Adrenal gland (tissue), 12 donors: Measurements from ENCODE around the gene ANKRD16. TPM values are rescaled to one million over a fixed set of nuclear protein-coding genes. Genes with fewer than 3 reads are reported as not detected.

Experiments
- DNase-seq, 7 donors: peaks; one replicate each; pipeline ENCODE4 v3.0.0-alpha.2; 2019 to 2020
- H3K27ac ChIP-seq, 5 donors: fragments of 200-600 bp; sonication (generic) in 4 of 5; 1 replicate in 3 of 5; 2 replicates in 2 of 5; pipeline versions ENCODE4 v1.5.1 to v1.8.0; 2016 to 2020; ENCODE audit warnings: mild to moderate bottlenecking in 1 of 5
- H3K27me3 ChIP-seq: fragments of 200-600 bp; 2 replicates; pipeline ENCODE4 v1.8.0; 2021
- H3K36me3 ChIP-seq, 2 donors: fragments of 200-600 bp; replicated peaks in 1 of 2; 1 replicate in 1 of 2; 2 replicates in 1 of 2; pipeline versions ENCODE4 v1.5.1 to v1.8.0; 2018 to 2022
- H3K4me1 ChIP-seq, 2 donors: fragments of 200-600 bp; replicated peaks in 1 of 2; 1 replicate in 1 of 2; 2 replicates in 1 of 2; pipeline versions ENCODE4 v1.5.1 to v1.8.0; 2018 to 2021
- H3K4me3 ChIP-seq, 4 donors: fragments of 200-600 bp; sonication (generic) in 3 of 4; one replicate each; pipeline ENCODE4 v1.5.1; 2016 to 2018
- H3K9me3 ChIP-seq, 3 donors: fragments of 200-600 bp; sonication (generic) in 1 of 3; replicated peaks in 1 of 3; 1 replicate in 2 of 3; 2 replicates in 1 of 3; pipeline versions ENCODE4 v1.5.1 to v1.8.0; 2016 to 2021
- POLR2A ChIP-seq, 2 donors: fragments of 450-650 bp; IDR thresholded peaks; one replicate each; pipeline ENCODE4 v1.6.1; 2017; ENCODE audit warnings: antibody characterized with exemption in 2 of 2, mild to moderate bottlenecking in 2 of 2, moderate library complexity in 1 of 2
- WGBS, 4 donors: extraction: QIAGEN DNeasy Blood & Tissue Kit in 2 of 4; methylation state at CpG; one replicate each; pipeline versions ENCODE4 v1.1.5 to v1.1.7; 2013 to 2017; 5-methylcytosine and 5-hydroxymethylcytosine counted together
- intact Hi-C, 2 donors: fragments of 100-400 bp; cut with DNase I; formaldehyde crosslinking; loops; one replicate each; pipeline versions ENCODE4 v1.14.1 to v1.15.0; 2022 to 2023
- polyA plus RNA-seq, 3 donors: library from polyadenylated mRNA; stranded (reverse); fragments of 200-250 nt in 2 of 3; fragments of 350-450 nt in 1 of 3; fragmentation: Illumina TruSeq in 1 of 3; extraction: RNeasy Lipid Tissue Mini Kit (QIAGEN cat#74804) in 1 of 3; gene quantifications; one replicate each; pipeline ENCODE4 v1.2.3, GENCODE V29; 2013 to 2014
- total RNA-seq, 9 donors: library from RNA; depleted of rRNA in 4 of 9; stranded (reverse); fragments of >200 nt in 4 of 9; fragments of 120-200 nt in 1 of 9; fragmentation: NEBNext Ultra II Directional in 1 of 9; extraction: Animal tissue kit (Norgen Biotek cat#: 25700) in 1 of 9; gene quantifications; one replicate each; pipeline versions ENCODE4 v1.1.0 to v1.2.4, GENCODE V29; 2013 to 2023
- TF ChIP-seq, protein P1 (sequence below), 6 experiments: fragments of 450-650 bp in 4 of 6; fragments of 200-600 bp in 2 of 6; sonication (generic) in 1 of 6; IDR thresholded peaks; 1 replicate in 5 of 6; 2 replicates in 1 of 6; pipeline versions ENCODE4 v1.5.1 to v1.8.0; 2016 to 2021; ENCODE audit warnings: antibody characterized with exemption in 6 of 6, mild to moderate bottlenecking in 2 of 6, moderate library complexity in 1 of 6
- donor health status: healthy with polysubstance abuse.
- donor health status: Bipolar disorder and iron deficiency.
- donor health status: DM: yes; HTN: yes; CAD: no.
- donor health status: DM: no; HTN: no; CAD: no.
- donor health status: DM: no; HTN: no; CAD: no.
- donor health status: DM: yes; HTN: yes; CAD: no.

Gene ANKRD16
- total and polyA plus RNA-seq, 12 donors, result 4.0 to 12.4 (median 6.8) TPM

DNA sequence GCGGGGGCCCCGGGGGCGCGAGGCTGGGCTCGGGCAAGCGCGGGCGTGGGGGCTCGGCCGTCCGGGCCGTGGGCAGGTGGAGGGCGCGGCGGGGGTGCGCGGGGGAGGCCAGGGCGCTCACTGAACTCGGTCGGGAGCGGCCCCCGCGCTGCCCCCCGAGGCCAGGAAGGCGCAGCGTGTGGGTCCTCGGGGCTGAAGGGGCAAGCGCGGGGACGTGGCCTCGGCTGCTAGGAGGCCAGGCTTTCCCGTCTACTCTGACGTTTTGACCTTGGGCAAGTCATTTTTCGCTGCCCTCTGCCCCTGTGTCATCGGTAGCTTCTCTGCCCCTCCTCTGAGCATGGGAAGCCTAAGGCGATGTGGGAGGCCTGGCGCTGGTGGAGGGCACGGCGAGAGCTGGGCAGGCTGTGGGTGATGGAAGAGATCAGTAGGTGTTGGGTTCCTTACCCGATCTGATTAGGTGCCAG, 791 bp upstream of the ANKRD16 start:
- Histone ChIP-seq H3K27ac (peak overlapping the region; percentile 81 to 99 (median 88)), H3K27me3 (no peaks in the 10 kb centered on the region), H3K9me3 (no peaks in the 10 kb centered on the region), H3K4me3 (peak overlapping the region; percentile 26 to 98 (median 63)), H3K36me3 (peaks cover 0 to 16% of the 10 kb centered on the region in 2 donors), H3K4me1 (peaks cover 29 to 40% of the 10 kb centered on the region in 2 donors)
- DNase-seq, result peak; percentile 62 to 85 (median 75)
- intact Hi-C loops, result no loop called here
- WGBS, 4 donors, result 0 to 9% (median 1%) methylated on average over 8 to 40 of the region's 40 CpGs
- TF ChIP-seq, protein P1, sequence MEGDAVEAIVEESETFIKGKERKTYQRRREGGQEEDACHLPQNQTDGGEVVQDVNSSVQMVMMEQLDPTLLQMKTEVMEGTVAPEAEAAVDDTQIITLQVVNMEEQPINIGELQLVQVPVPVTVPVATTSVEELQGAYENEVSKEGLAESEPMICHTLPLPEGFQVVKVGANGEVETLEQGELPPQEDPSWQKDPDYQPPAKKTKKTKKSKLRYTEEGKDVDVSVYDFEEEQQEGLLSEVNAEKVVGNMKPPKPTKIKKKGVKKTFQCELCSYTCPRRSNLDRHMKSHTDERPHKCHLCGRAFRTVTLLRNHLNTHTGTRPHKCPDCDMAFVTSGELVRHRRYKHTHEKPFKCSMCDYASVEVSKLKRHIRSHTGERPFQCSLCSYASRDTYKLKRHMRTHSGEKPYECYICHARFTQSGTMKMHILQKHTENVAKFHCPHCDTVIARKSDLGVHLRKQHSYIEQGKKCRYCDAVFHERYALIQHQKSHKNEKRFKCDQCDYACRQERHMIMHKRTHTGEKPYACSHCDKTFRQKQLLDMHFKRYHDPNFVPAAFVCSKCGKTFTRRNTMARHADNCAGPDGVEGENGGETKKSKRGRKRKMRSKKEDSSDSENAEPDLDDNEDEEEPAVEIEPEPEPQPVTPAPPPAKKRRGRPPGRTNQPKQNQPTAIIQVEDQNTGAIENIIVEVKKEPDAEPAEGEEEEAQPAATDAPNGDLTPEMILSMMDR (IDR thresholded peaks at IDR 0.05), result no peak
- no peak for TF ChIP-seq POLR2A (IDR thresholded peaks at IDR 0.05)

DNA sequence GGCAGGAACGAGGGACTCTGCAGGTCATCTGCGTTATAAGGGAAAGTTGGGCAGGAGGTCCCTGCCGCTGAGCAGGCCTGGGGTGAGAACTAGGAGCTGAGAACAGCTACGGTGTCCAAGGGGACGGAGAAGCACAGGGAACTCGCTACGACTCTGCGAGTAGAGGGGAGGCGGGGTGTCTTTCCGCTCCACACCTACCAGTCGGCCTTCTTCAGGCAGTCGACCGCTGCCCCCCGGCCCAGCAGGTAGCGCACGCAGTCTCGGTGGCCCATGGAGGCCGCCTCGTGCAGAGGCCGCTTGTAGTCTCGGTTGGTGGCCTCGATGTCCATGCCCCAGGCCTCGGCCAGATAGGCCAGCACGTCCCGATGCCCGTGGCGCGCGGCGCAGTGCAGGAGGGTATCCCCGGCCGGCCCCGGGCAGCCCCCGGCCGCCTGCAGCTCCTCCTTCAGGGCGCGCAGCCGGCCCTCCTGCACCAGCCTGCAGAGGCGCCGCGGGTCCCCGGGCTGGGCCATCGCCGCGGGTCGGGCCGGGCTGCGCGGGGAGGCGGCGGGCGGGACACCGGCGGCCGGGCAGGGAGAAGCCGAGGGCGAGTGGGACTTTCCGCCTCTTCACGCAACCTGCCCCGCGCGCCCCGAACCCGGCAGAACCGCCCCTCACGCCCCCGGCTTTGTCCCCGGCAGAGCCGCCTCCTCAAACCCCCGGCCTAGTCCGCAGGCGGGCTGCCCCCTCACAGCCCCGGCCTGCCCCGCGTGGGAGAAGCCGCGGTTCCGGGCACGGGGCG, 660 bp downstream of the ANKRD16 start:
- Histone ChIP-seq H3K36me3 (peaks cover 0 to 16% of the 10 kb centered on the region in 2 donors), H3K4me3 (peak overlapping the region; percentile 34 to 98 (median 65)), H3K4me1 (peaks cover 29 to 37% of the 10 kb centered on the region in 2 donors), H3K27ac (peak overlapping the region in 4 of 5 donors; percentile 60 to 99 (median 74)), H3K9me3 (no peaks in the 10 kb centered on the region), H3K27me3 (no peaks in the 10 kb centered on the region)
- intact Hi-C loops, result no loop called here
- WGBS, 4 donors, result 0 to 9% (median 2%) methylated on average over 4 to 80 of the region's 80 CpGs
- TF ChIP-seq, protein P1 (IDR thresholded peaks at IDR 0.05), result no peak
- TF ChIP-seq POLR2A (IDR thresholded peaks at IDR 0.05), result no peak
- DNase-seq, result peak in 6 of 7 donors; percentile 23 to 64 (median 35)

DNA sequence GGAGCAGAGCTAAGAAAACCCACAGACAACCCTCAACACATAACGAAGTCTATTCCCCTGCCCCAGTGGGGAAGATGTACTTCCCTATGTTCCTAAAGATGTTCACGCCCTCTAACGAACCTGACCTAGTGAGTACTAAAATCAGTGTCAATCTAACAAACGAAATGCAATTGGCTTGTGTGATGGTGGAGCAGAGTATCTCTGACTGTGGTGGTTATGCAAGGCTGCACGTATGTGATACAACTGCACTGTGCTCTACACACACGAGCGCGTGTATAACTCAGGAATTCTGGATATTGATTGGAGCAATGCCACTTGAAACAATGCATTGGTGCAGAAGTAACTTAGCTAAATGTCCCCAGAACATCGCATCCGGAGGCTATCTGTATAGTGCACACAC, 1.3 kb downstream of the ANKRD16 start:
- H3K27ac ChIP-seq, result peak overlapping the region in 2 of 5 donors; percentile 81 to 99
- intact Hi-C loops, result no loop called here
- peak in 1 of 7 donors; percentile 47 for DNase-seq
- H3K36me3 ChIP-seq, result peaks cover 0 to 17% of the 10 kb centered on the region in 2 donors
- H3K27me3 ChIP-seq, result no peaks in the 10 kb centered on the region
- H3K4me3 ChIP-seq, result peak overlapping the region in 2 of 4 donors; percentile 48 to 98
- H3K4me1 ChIP-seq, result peaks cover 29 to 37% of the 10 kb centered on the region in 2 donors
- no peaks in the 10 kb centered on the region for H3K9me3 ChIP-seq
- no peak for TF ChIP-seq POLR2A (IDR thresholded peaks at IDR 0.05)
- TF ChIP-seq, protein P1 (IDR thresholded peaks at IDR 0.05), result no peak
- WGBS, 4 donors, result 26 to 32% (median 29%) methylated on average over 10 of the region's 10 CpGs

DNA sequence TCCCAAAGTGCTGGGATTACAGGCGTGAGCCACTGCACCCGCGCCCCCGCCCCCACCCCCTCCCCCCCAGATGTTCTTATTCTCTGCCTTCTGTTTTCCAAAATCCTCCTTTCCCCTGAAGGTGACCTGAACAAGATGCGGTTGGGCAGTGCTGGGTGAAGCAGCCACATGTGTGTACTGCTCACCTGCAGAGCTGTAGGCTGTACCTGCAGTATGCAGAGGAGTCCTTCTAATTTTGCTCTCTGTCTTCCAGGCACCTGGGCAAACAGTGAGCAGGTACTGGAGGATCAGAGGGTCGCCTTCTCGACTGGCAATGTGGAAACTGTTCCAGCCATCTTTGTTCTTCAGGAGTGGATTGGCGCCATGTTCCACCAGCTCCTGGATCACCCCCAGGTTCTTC, 2.1 kb downstream of the ANKRD16 start:
- 94 to 98% (median 96%) methylated on average over 8 of the region's 8 CpGs for WGBS, 4 donors
- Histone ChIP-seq H3K4me3 (no peak overlapping the region), H3K27me3 (no peaks in the 10 kb centered on the region), H3K9me3 (no peaks in the 10 kb centered on the region), H3K4me1 (peaks cover 24 to 32% of the 10 kb centered on the region in 2 donors), H3K27ac (no peak overlapping the region), H3K36me3 (peaks cover 0 to 24% of the 10 kb centered on the region in 2 donors)
- TF ChIP-seq, protein P1 (IDR thresholded peaks at IDR 0.05), result no peak
- no peak for TF ChIP-seq POLR2A (IDR thresholded peaks at IDR 0.05)
- peak in 1 of 7 donors; percentile 46 for DNase-seq
- intact Hi-C loops, result no loop called here
